ENCODE data around the gene HERC5. TPM values are rescaled to one million over a fixed set of nuclear protein-coding genes. Genes with fewer than 3 reads are reported as not detected.

HERC5 gene
- polyA plus RNA-seq, 1 donor from 2014 or later, result 0.59 TPM

DNA sequence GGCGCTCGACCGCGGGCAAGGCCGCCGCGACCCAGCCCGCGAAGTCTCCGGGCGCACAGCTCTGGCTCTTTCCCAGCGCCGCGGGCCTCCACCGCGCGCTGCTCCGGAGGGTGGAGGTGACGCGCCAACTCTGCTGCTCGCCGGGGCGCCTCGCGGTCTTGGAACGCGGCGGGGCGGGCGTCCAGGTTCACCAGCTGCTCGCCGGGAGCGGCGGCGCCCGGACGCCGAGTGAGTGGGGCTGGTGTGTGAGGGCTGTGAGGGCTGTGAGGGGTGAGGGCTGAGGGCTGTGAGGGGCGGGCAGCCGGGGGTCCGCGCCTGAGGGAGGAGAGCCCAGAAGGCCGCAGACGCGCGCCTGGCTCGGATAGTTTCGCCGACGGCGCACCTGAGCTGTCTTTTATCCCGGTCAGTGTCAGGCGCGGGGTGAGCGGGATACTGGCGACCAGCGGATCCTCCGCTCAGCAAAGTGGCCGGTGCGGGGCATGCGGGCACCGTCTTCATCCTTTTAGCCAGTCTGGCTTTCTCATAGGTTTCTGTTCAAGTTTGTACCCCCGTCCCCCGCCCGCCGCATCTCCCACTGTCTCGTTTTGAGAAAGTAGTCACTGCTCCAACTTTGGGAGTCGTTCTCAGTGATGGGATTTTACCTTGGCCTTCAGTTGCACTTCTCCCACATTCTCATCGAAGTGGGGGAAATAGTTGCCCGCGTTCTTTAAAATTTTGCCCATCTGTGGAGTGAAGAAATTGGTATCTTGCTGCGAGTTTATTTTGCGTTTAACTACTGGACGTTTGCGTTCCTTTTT, 586 bp downstream of the HERC5 start:
- Histone ChIP-seq H3K27me3 (ENCODE audit: insufficient read depth, low read depth, low read length) (peaks cover 48% of the 10 kb centered on the region), H2AFZ (ENCODE audit: low read depth, low read length) (peak overlapping the region; percentile 13), H4K20me1 (ENCODE audit: insufficient read depth) (no peaks in the 10 kb centered on the region), H3K4me3 (ENCODE audit: low read length) (peak overlapping the region; percentile 71), H3K79me2 (replicated peaks; ENCODE audit: insufficient read depth, low read length) (no peaks in the 10 kb centered on the region), H3K9me2 (ENCODE audit: insufficient read depth, low read length) (no peaks in the 10 kb centered on the region), H3K36me3 (ENCODE audit: insufficient read depth, low read length) (no peaks in the 10 kb centered on the region), H3K27ac (ENCODE audit: low read length) (no peak overlapping the region), H3K9ac (ENCODE audit: low read length) (no peak overlapping the region), H3F3A (ENCODE audit: insufficient read depth, low read length, poor library complexity, severe bottlenecking) (no peaks in the 10 kb centered on the region), H3K9me3 (ENCODE audit: low read length) (no peaks in the 10 kb centered on the region), H3K4me2 (ENCODE audit: low read length) (peak overlapping the region; percentile 38)
- TF ChIP-seq POLR2AphosphoS5 (IDR thresholded peaks at IDR 0.05), result peak; percentile 10
- TF ChIP-seq EP300 (conservative IDR thresholded peaks at IDR 0.05; ENCODE audit: poor library complexity, severe bottlenecking), result no peak

- Histone ChIP-seq H3K9me3 (ENCODE audit: low read length) (no peaks in the 10 kb centered on the region), H3F3A (ENCODE audit: insufficient read depth, low read length, poor library complexity, severe bottlenecking) (no peaks in the 10 kb centered on the region), H4K20me1 (ENCODE audit: insufficient read depth) (no peaks in the 10 kb centered on the region), H2AFZ (ENCODE audit: low read depth, low read length) (no peak overlapping the region), H3K27me3 (ENCODE audit: insufficient read depth, low read depth, low read length) (peaks cover 48% of the 10 kb centered on the region), H3K9me2 (ENCODE audit: insufficient read depth, low read length) (no peaks in the 10 kb centered on the region), H3K4me3 (ENCODE audit: low read length) (no peak overlapping the region), H3K79me2 (replicated peaks; ENCODE audit: insufficient read depth, low read length) (no peaks in the 10 kb centered on the region), H3K9ac (ENCODE audit: low read length) (no peak overlapping the region), H3K36me3 (ENCODE audit: insufficient read depth, low read length) (no peaks in the 10 kb centered on the region), H3K27ac (ENCODE audit: low read length) (no peak overlapping the region), H3K4me2 (ENCODE audit: low read length) (no peak overlapping the region)
- TF ChIP-seq EZH2 (IDR thresholded peaks at IDR 0.05; ENCODE audit: borderline replicate concordance, insufficient read depth, low read length, poor library complexity, severe bottlenecking), result no peak
Observed at GRCh38 chr4:88458104-88458740, 1.3 kb downstream of the HERC5 start.

DNA sequence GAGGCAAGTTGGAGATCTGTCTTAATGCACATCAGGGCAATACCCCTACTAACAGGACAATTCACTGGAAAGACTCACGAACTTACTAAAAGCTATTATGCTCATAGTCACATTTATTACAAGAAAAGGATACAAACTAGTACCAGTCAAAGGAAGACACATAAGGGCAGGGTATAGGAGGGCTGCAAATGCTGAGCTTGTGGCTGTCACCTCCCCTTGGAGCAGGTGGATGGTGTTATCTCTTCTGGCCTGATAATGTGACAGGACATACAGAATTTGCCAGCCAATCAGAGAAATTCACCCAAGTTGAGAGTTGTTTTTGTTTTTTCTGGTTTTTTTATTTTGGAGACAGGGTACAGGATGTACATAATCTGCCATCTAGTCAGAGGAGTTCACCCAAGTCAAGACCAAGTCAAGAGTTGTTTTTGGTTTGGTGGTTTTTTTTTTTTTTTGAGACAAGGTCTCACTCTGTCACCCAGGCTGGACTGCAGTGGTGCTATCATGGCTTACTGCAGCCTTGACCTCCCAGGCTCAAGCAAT, 8.8 kb downstream of the HERC5 start:
- Histone ChIP-seq H3K27ac (ENCODE audit: low read length) (no peak overlapping the region), H3F3A (ENCODE audit: insufficient read depth, low read length, poor library complexity, severe bottlenecking) (no peaks in the 10 kb centered on the region)

More for the DNA sequence above, 8.8 kb downstream of the HERC5 start:
- Histone ChIP-seq H3K4me3 (ENCODE audit: low read length) (no peak overlapping the region), H4K20me1 (ENCODE audit: insufficient read depth) (no peaks in the 10 kb centered on the region), H2AFZ (ENCODE audit: low read depth, low read length) (no peak overlapping the region), H3K9me2 (ENCODE audit: insufficient read depth, low read length) (no peaks in the 10 kb centered on the region), H3K4me2 (ENCODE audit: low read length) (no peak overlapping the region), H3K79me2 (replicated peaks; ENCODE audit: insufficient read depth, low read length) (no peaks in the 10 kb centered on the region), H3K9me3 (ENCODE audit: low read length) (no peaks in the 10 kb centered on the region), H3K36me3 (ENCODE audit: insufficient read depth, low read length) (no peaks in the 10 kb centered on the region), H3K27me3 (ENCODE audit: insufficient read depth, low read depth, low read length) (peaks cover under 1% of the 10 kb centered on the region), H3K9ac (ENCODE audit: low read length) (no peak overlapping the region)
- TF ChIP-seq, protein P1, sequence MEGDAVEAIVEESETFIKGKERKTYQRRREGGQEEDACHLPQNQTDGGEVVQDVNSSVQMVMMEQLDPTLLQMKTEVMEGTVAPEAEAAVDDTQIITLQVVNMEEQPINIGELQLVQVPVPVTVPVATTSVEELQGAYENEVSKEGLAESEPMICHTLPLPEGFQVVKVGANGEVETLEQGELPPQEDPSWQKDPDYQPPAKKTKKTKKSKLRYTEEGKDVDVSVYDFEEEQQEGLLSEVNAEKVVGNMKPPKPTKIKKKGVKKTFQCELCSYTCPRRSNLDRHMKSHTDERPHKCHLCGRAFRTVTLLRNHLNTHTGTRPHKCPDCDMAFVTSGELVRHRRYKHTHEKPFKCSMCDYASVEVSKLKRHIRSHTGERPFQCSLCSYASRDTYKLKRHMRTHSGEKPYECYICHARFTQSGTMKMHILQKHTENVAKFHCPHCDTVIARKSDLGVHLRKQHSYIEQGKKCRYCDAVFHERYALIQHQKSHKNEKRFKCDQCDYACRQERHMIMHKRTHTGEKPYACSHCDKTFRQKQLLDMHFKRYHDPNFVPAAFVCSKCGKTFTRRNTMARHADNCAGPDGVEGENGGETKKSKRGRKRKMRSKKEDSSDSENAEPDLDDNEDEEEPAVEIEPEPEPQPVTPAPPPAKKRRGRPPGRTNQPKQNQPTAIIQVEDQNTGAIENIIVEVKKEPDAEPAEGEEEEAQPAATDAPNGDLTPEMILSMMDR (IDR thresholded peaks at IDR 0.05; ENCODE audit: poor library complexity, severe bottlenecking), result no peak

All from neural cell (in vitro differentiated cells).